ENCODE measurements around the gene GRIK4.

DNA sequence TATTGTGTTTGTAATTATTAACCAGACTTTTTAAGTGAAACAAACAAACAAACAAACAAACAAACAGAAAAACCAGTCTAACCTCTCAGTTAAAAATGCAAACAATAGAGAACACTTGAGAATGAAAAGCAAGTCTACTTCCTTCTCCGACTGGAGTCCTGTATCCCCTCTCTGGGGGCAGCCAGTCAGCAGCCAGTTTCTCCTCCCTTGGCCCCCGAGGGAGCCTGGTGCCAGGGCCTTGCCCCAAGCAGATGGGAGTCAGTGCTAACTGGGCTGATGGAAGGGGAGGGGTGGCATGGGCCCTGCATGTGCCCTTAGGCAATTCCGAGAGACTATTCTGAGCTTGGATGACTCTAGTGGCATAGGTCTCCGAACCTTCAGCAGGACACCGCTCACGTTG, 137.2 kb downstream of the GRIK4 start:
- TF ChIP-seq, protein P1, sequence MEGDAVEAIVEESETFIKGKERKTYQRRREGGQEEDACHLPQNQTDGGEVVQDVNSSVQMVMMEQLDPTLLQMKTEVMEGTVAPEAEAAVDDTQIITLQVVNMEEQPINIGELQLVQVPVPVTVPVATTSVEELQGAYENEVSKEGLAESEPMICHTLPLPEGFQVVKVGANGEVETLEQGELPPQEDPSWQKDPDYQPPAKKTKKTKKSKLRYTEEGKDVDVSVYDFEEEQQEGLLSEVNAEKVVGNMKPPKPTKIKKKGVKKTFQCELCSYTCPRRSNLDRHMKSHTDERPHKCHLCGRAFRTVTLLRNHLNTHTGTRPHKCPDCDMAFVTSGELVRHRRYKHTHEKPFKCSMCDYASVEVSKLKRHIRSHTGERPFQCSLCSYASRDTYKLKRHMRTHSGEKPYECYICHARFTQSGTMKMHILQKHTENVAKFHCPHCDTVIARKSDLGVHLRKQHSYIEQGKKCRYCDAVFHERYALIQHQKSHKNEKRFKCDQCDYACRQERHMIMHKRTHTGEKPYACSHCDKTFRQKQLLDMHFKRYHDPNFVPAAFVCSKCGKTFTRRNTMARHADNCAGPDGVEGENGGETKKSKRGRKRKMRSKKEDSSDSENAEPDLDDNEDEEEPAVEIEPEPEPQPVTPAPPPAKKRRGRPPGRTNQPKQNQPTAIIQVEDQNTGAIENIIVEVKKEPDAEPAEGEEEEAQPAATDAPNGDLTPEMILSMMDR (IDR thresholded peaks at IDR 0.05): no peak
- no peak for TF ChIP-seq POLR2A (IDR thresholded peaks at IDR 0.05)
